Testis (tissue), 3 donors: ENCODE measurements around the gene CEP68. TPM values are rescaled to one million over a fixed set of nuclear protein-coding genes. Genes with fewer than 3 reads are reported as not detected.

ENCODE experiments used
- DNase-seq: peaks from one replicate; pipeline ENCODE4 v3.0.0-alpha.2; 2019
- H3K27ac ChIP-seq, 2 donors: fragments of 200-600 bp; sonication (generic); one replicate each; pipeline ENCODE4 v1.5.1; 2019
- H3K27me3 ChIP-seq: fragments of 200-600 bp; sonication (generic); one replicate; pipeline ENCODE4 v1.5.1; 2019
- H3K36me3 ChIP-seq: fragments of 200-600 bp; sonication (generic); one replicate; pipeline ENCODE4 v1.5.1; 2017; ENCODE audit warnings: low read depth; ENCODE audit errors: missing control alignments
- H3K4me1 ChIP-seq: fragments of 200-600 bp; sonication (generic); one replicate; pipeline ENCODE4 v1.5.1; 2019
- H3K4me3 ChIP-seq, 2 donors: fragments of 200-600 bp; sonication (generic); one replicate each; pipeline ENCODE4 v1.5.1; 2017 to 2019
- H3K9me3 ChIP-seq: fragments of 200-600 bp; sonication (generic); one replicate; pipeline ENCODE4 v1.5.1; 2017
- CTCF ChIP-seq, 3 experiments: fragments of 450-650 bp in 2 of 3; fragments of 200-600 bp in 1 of 3; sonication (generic) in 1 of 3; IDR thresholded peaks; one replicate each; pipeline ENCODE4 v1.5.1; 2016 to 2019; ENCODE audit warnings: antibody characterized with exemption in 3 of 3, mild to moderate bottlenecking in 2 of 3, moderate library complexity in 1 of 3
- POLR2A ChIP-seq: fragments of 450-650 bp; IDR thresholded peaks from one replicate; pipeline ENCODE4 v1.6.1; 2017; ENCODE audit warnings: antibody characterized with exemption, mild to moderate bottlenecking, moderate library complexity
- WGBS, 2 donors: methylation state at CpG; one replicate each; pipeline ENCODE4 v1.1.5; 2018; 5-methylcytosine and 5-hydroxymethylcytosine counted together
- intact Hi-C: fragments of 100-400 bp; cut with DNase I; formaldehyde crosslinking; loops from one replicate; pipeline ENCODE4 v1.15.1; 2023; ENCODE audit warnings: low total_unique reads
- polyA plus RNA-seq: library from polyadenylated mRNA; stranded (reverse); fragments of 350-450 nt; fragmentation: Illumina TruSeq; extraction: RNeasy Lipid Tissue Mini Kit (QIAGEN cat#74804); gene quantifications from one replicate; pipeline ENCODE4 v1.2.3, GENCODE V29; 2014; ENCODE audit warnings: low read depth, low replicate concordance; ENCODE audit not compliant: insufficient read depth
- total RNA-seq, 2 donors: library from RNA; depleted of rRNA; stranded (reverse); fragments of >200 nt; gene quantifications; one replicate each; pipeline ENCODE4 v1.2.3, GENCODE V29; 2016

The CEP68 gene
- total and polyA plus RNA-seq, 3 donors from 2014 or later, result 13.3 to 28.2 (median 25.9) TPM

- TF ChIP-seq POLR2A, result no peak
- TF ChIP-seq CTCF (IDR thresholded peaks at IDR 0.05), result no peak
- intact Hi-C loops, result no loop called here
- Histone ChIP-seq H3K36me3 (no peaks in the 10 kb centered on the region), H3K4me3 (no peak overlapping the region), H3K9me3 (no peaks in the 10 kb centered on the region), H3K27me3 (no peaks in the 10 kb centered on the region), H3K27ac (no peak overlapping the region), H3K4me1 (no peaks in the 10 kb centered on the region)
- WGBS, 2 donors, result 89 to 90% methylated on average over 8 of the region's 8 CpGs
- DNase-seq, result no peak
Observed at GRCh38 chr2:65025453-65026123, 30.6 kb upstream of the CEP68 start.

- no peaks in the 10 kb centered on the region for H3K36me3 ChIP-seq
- no peak for DNase-seq
- H3K4me3 ChIP-seq, result no peak overlapping the region
- H3K9me3 ChIP-seq, result no peaks in the 10 kb centered on the region
- no peak overlapping the region for H3K27ac ChIP-seq
- intact Hi-C loops, result no loop called here
- 93 to 100% methylated on average over 8 of the region's 8 CpGs for WGBS, 2 donors
- TF ChIP-seq CTCF (IDR thresholded peaks at IDR 0.05), result no peak
- TF ChIP-seq POLR2A, result no peak
- no peaks in the 10 kb centered on the region for H3K27me3 ChIP-seq
- no peaks in the 10 kb centered on the region for H3K4me1 ChIP-seq
Observed at GRCh38 chr2:65026154-65026553, 30.1 kb upstream of the CEP68 start.

- no peaks in the 10 kb centered on the region for H3K27me3 ChIP-seq
- intact Hi-C loops, result no loop called here
- H3K4me1 ChIP-seq, result peaks cover 2% of the 10 kb centered on the region
- no peak overlapping the region for H3K4me3 ChIP-seq
- no peaks in the 10 kb centered on the region for H3K36me3 ChIP-seq
- no peak for DNase-seq
- no peaks in the 10 kb centered on the region for H3K9me3 ChIP-seq
- 97% methylated on average over 13 of the region's 13 CpGs for WGBS, 2 donors
- H3K27ac ChIP-seq, result no peak overlapping the region
- TF ChIP-seq POLR2A, result no peak
- no peak for TF ChIP-seq CTCF (IDR thresholded peaks at IDR 0.05)
Observed at GRCh38 chr2:65026704-65027464, 29.3 kb upstream of the CEP68 start.

- no peak overlapping the region for H3K27ac ChIP-seq
- no peak for TF ChIP-seq CTCF (IDR thresholded peaks at IDR 0.05)
- H3K9me3 ChIP-seq, result no peaks in the 10 kb centered on the region
- no peaks in the 10 kb centered on the region for H3K36me3 ChIP-seq
- DNase-seq, result no peak
- whole genome bisulfite sequencing, 2 donors, result 64 to 78% methylated on average over 8 of the region's 8 CpGs
- intact Hi-C loops, result no loop called here
- peaks cover 9% of the 10 kb centered on the region for H3K4me1 ChIP-seq
- no peak overlapping the region for H3K4me3 ChIP-seq
- H3K27me3 ChIP-seq, result no peaks in the 10 kb centered on the region
Observed at GRCh38 chr2:65027616-65028244, 28.5 kb upstream of the CEP68 start.
